HepG2 (cell line): ENCODE measurements around the gene MRPL3. TPM values are rescaled to one million over a fixed set of nuclear protein-coding genes. Genes with fewer than 3 reads are reported as not detected.

Experiments
- ATAC-seq: fragments of 200-7000 bp; cut with Tn5 transposase; 3 replicates; pipeline ENCODE4 v1.9.1; 2020; ENCODE audit warnings: mild to moderate bottlenecking, moderate library complexity
- Bru-seq: library from RNA; stranded (reverse); fragments of 400-500 nt; gene quantifications from one replicate; lab custom pipeline; 2021; lab: Mats Ljungman, UMichigan
- BruChase-seq, 2 experiments: library from RNA; stranded (reverse); fragments of 400-500 nt; gene quantifications; one replicate each; lab custom pipeline; 2021; lab: Mats Ljungman, UMichigan
- BruUV-seq: library from RNA; stranded (reverse); fragments of 400-500 nt; replicated peaks from 2 replicates; lab custom pipeline; 2021; lab: Mats Ljungman, UMichigan
- CTCF ChIA-PET: fragments of 300-600 bp; formaldehyde crosslinking; extraction: SDS; loops from one replicate; lab custom pipeline; 2021; ENCODE audit warnings: low total read pairs, inconsistent platforms, low intra/inter-chr PET ratio; lab: Yijun Ruan, JAX
- POLR2A ChIA-PET: fragments of 350-600 bp; sonication (Branson Sonifier 250); formaldehyde crosslinking; loops from one replicate; lab custom pipeline; 2020; ENCODE audit warnings: antibody characterized with exemption, inconsistent platforms; lab: Yijun Ruan, JAX
- DNase-seq: peaks from one replicate; pipeline ENCODE4 v3.0.0-alpha.2; 2015; ENCODE audit warnings: low spot score
- FAIRE-seq: peaks from 3 replicates; lab custom pipeline; 2011; peaks lifted over from hg19 to GRCh38; lab: Jason Lieb, UNC
- H2AFZ ChIP-seq: one replicate; pipeline ENCODE4 v1.6.1; 2011; ENCODE audit warnings: low read length, inconsistent platforms
- H3K27ac ChIP-seq: fragments of 300-600 bp; 3 replicates; pipeline ENCODE4 v1.8.0; 2011; ENCODE audit warnings: mixed run types, mild to moderate bottlenecking, mixed read lengths, low read length, inconsistent platforms; ENCODE audit not compliant: insufficient read depth; ENCODE audit errors: extremely low read length
- H3K27me3 ChIP-seq, 2 experiments: fragments of 200-600 bp in 1 of 2; 2 replicates in 1 of 2; 3 replicates in 1 of 2; pipeline versions ENCODE4 v1.6.0 to v1.8.0; 2011; ENCODE audit warnings: low read length in 2 of 2, mild to moderate bottlenecking in 2 of 2, moderate library complexity in 2 of 2, inconsistent platforms in 1 of 2; ENCODE audit not compliant: insufficient read depth in 2 of 2, control insufficient read depth in 1 of 2
- H3K36me3 ChIP-seq, 2 experiments: fragments of 200-600 bp in 1 of 2; replicated peaks in 1 of 2; 2 replicates in 1 of 2; 3 replicates in 1 of 2; pipeline versions ENCODE4 v1.5.1 to v1.8.0; 2011; ENCODE audit warnings: low read length in 2 of 2, inconsistent platforms in 1 of 2; ENCODE audit not compliant: insufficient read depth in 2 of 2, control insufficient read depth in 1 of 2
- H3K4me1 ChIP-seq: 2 replicates; pipeline ENCODE4 v1.5.1; 2012; ENCODE audit warnings: low read length, inconsistent platforms; ENCODE audit not compliant: insufficient read depth
- H3K4me2 ChIP-seq: 2 replicates; pipeline ENCODE4 v1.6.0; 2011; ENCODE audit warnings: low read depth, low read length, inconsistent platforms
- H3K4me3 ChIP-seq, 3 experiments: fragments of 200-600 bp in 1 of 3; sonication (generic), shearing (Covaris generic) in 1 of 3; replicated peaks in 1 of 3; 2 replicates each; pipeline ENCODE4 v1.5.1; 2011 to 2016; ENCODE audit warnings: low read length in 3 of 3, inconsistent platforms in 2 of 3, low read depth in 2 of 3, mild to moderate bottlenecking in 2 of 3, control low read depth in 1 of 3, mixed read lengths in 1 of 3; ENCODE audit not compliant: insufficient read depth in 1 of 3
- H3K79me2 ChIP-seq: one replicate; pipeline ENCODE4 v1.6.1; 2011; ENCODE audit warnings: low read length, inconsistent platforms; ENCODE audit not compliant: insufficient read depth
- H3K9ac ChIP-seq: 2 replicates; pipeline ENCODE4 v1.6.0; 2011; ENCODE audit warnings: mild to moderate bottlenecking, low read depth, low read length, inconsistent platforms; ENCODE audit not compliant: insufficient read depth
- H3K9me3 ChIP-seq: 2 replicates; pipeline ENCODE4 v1.5.1; 2012; ENCODE audit warnings: mild to moderate bottlenecking, low read length
- H4K20me1 ChIP-seq: 2 replicates; pipeline ENCODE4 v1.6.0; 2011; ENCODE audit warnings: inconsistent platforms, mild to moderate bottlenecking, low read length, moderate library complexity; ENCODE audit not compliant: insufficient read depth
- ARNT ChIP-seq: fragments of 450-650 bp; IDR thresholded peaks from 2 replicates; pipeline ENCODE4 v1.6.1; 2017
- CBX2 ChIP-seq, 2 experiments: fragments of 200-600 bp in 1 of 2; sonication (generic); formaldehyde crosslinking in 1 of 2; IDR thresholded peaks; 2 replicates each; pipeline versions ENCODE4 v1.7.0 to v1.8.1; 2018 to 2022; ENCODE audit warnings: low read depth in 2 of 2, low read length in 1 of 2, mild to moderate bottlenecking in 1 of 2, missing genetic modification reagents in 1 of 2
- EED ChIP-seq: sonication (generic); formaldehyde crosslinking; IDR thresholded peaks from 2 replicates; pipeline ENCODE4 v1.5.0; 2020; ENCODE audit warnings: mild to moderate bottlenecking, missing genetic modification reagents
- HNRNPH1 ChIP-seq: fragments of 200-400 bp; formaldehyde crosslinking; optimal IDR thresholded peaks from 2 replicates; pipeline ENCODE3; 2017; ENCODE audit warnings: mild to moderate bottlenecking, low read depth, low read length
- MTF2 ChIP-seq: sonication (generic); formaldehyde crosslinking; IDR thresholded peaks from 2 replicates; pipeline ENCODE4 v1.5.0; 2020; ENCODE audit warnings: missing genetic modification reagents, borderline replicate concordance
- ZC3H4 ChIP-seq: sonication (generic); formaldehyde crosslinking; IDR thresholded peaks from 2 replicates; pipeline ENCODE4 v1.4.0; 2020; ENCODE audit warnings: missing genetic modification reagents, borderline replicate concordance
- ZNF407 ChIP-seq: sonication (generic); formaldehyde crosslinking; IDR thresholded peaks from one replicate; pipeline ENCODE4 v1.5.1; 2020; ENCODE audit warnings: mild to moderate bottlenecking, missing genetic modification reagents; ENCODE audit errors: not compliant biosample characterization
- ZNF746 ChIP-seq: sonication (generic); formaldehyde crosslinking; IDR thresholded peaks from 2 replicates; pipeline ENCODE4 v1.8.0; 2022; ENCODE audit warnings: mild to moderate bottlenecking, missing genetic modification reagents
- WGBS: methylation state at CpG from one replicate; pipeline ENCODE4 v1.1.6; 2017; ENCODE audit warnings: low lambda C conversion rate; 5-methylcytosine and 5-hydroxymethylcytosine counted together
- in situ Hi-C: cut with HindIII; loops from 2 replicates; pipeline ENCODE4 v1.10.0; 2017; ENCODE audit warnings: low pct_unique_long_range_greater_than_20kb; ENCODE audit not compliant: extremely low pct_ligation_motif_present
- intact Hi-C: fragments of 100-400 bp; cut with micrococcal nuclease; formaldehyde crosslinking; loops from one replicate; pipeline ENCODE4 v1.10.0; 2022; ENCODE audit not compliant: unreplicated experiment
- long read RNA-seq, 2 experiments: library from RNA in 1 of 2; library from polyadenylated mRNA in 1 of 2; stranded (forward) in 1 of 2; unstranded in 1 of 2; transcript quantifications; one replicate each; pipeline ENCODE4 v2.0.0, GENCODE V29; 2019 to 2022
- polyA minus RNA-seq, 3 experiments: library from RNA; depleted of rRNA, polyadenylated mRNA; stranded (reverse); fragments of >200 nt; gene quantifications; 2 replicates each; pipeline ENCODE4 v1.2.3, GENCODE V29; 2011; ENCODE audit warnings: low replicate concordance in 1 of 3
- polyA plus RNA-seq, 8 experiments: library from polyadenylated mRNA; depleted of rRNA in 3 of 8; stranded (reverse) in 7 of 8; unstranded in 1 of 8; fragments of >200 nt; fragmentation: Illumina TruSeq in 4 of 8; extraction: Trizol in 4 of 8; gene quantifications; 2 replicates each; pipeline versions ENCODE4 v1.2.1 to v1.2.3, GENCODE V29; 2011 to 2016; ENCODE audit warnings: low read depth in 4 of 8, missing spikeins in 1 of 8, mixed read lengths in 1 of 8; ENCODE audit not compliant: insufficient read depth in 1 of 8
- total RNA-seq, 5 experiments: library from RNA; depleted of rRNA; stranded (reverse); fragments of >200 nt; fragmentation: Illumina TruSeq; extraction: Trizol; gene quantifications; 2 replicates each; pipeline ENCODE4 v1.2.3, GENCODE V29; 2016; ENCODE audit warnings: low read depth in 1 of 5

Gene MRPL3
- total RNA-seq (2016; rRNA removed; fragmentation: Illumina TruSeq; extraction: Trizol) (172 and 263 TPM in 2 replicates), polyA plus RNA-seq (2011; rRNA removed) (79.7 and 114 TPM in 2 replicates), polyA minus RNA-seq (2011; rRNA and poly(A)+ RNA removed; ENCODE audit: low replicate concordance) (86.3 and 206 TPM in 2 replicates), Bru-seq, nascent RNA (percentile 96 among the genes with signal in this experiment), BruChase-seq, experiment 1, labeled RNA remaining after a 6-hour chase (percentile 89 among the genes with signal in this experiment), BruChase-seq, experiment 2, labeled RNA remaining after a 2-hour chase (percentile 90 among the genes with signal in this experiment)
- 40.9 and 41.5 TPM in 2 replicates for total RNA-seq (2016; cell fraction: cytosol; rRNA removed; fragmentation: Illumina TruSeq; extraction: Trizol; ENCODE audit: low read depth)
- 168 and 279 TPM in 2 replicates for total RNA-seq (2016; cell fraction: insoluble cytoplasmic fraction; rRNA removed; fragmentation: Illumina TruSeq; extraction: Trizol)
- total RNA-seq (2016; cell fraction: membrane; rRNA removed; fragmentation: Illumina TruSeq; extraction: Trizol), result 76.2 and 78.8 TPM in 2 replicates
- 92.2 and 97.3 TPM in 2 replicates for total RNA-seq (2016; cell fraction: nucleus; rRNA removed; fragmentation: Illumina TruSeq; extraction: Trizol)
- polyA plus RNA-seq (2011; cell fraction: cytosol; rRNA removed), result 54.9 and 80.4 TPM in 2 replicates
- polyA plus RNA-seq (2011; cell fraction: nucleus; rRNA removed), result 23.9 and 30.0 TPM in 2 replicates
- 64.3 and 84.1 TPM in 2 replicates for polyA plus RNA-seq (2012)
- polyA plus RNA-seq (2016; cell fraction: cytosol; fragmentation: Illumina TruSeq; extraction: Trizol; ENCODE audit: low read depth), result 35.6 and 39.9 TPM in 2 replicates
- 291 and 306 TPM in 2 replicates for polyA plus RNA-seq (2016; cell fraction: insoluble cytoplasmic fraction; fragmentation: Illumina TruSeq; extraction: Trizol; ENCODE audit: low read depth)
- 65.0 and 74.0 TPM in 2 replicates for polyA plus RNA-seq (2016; cell fraction: membrane; fragmentation: Illumina TruSeq; extraction: Trizol; ENCODE audit: low read depth)
- 95.6 and 101 TPM in 2 replicates for polyA plus RNA-seq (2016; cell fraction: nucleus; fragmentation: Illumina TruSeq; extraction: Trizol; ENCODE audit: insufficient read depth, low read depth)
- polyA minus RNA-seq (2011; cell fraction: cytosol; rRNA and poly(A)+ RNA removed), result 40.4 and 45.5 TPM in 2 replicates
- 115 and 131 TPM in 2 replicates for polyA minus RNA-seq (2011; cell fraction: nucleus; rRNA and poly(A)+ RNA removed)
- long read RNA-seq, experiment 1, transcript MRPL3-201 (10 exons, 1,706 nt), result major isoform, 171 of 199 reads
- long read RNA-seq, experiment 1, partial matches to known transcripts, result 8 of 199 reads
- long read RNA-seq, experiment 1, other reads (novel, unspliced or antisense), result 15 of 199 reads
- long read RNA-seq, experiment 2, transcript MRPL3-201 (10 exons, 1,706 nt), result major isoform, 97 of 141 reads
- long read RNA-seq, experiment 2, partial matches to known transcripts, result 11 of 141 reads
- long read RNA-seq, experiment 2, other reads (novel, unspliced or antisense), result 32 of 141 reads

- no peaks in the 10 kb centered on the region for H4K20me1 ChIP-seq
- ChIA-PET CTCF (no interaction called here), POLR2A (interaction anchor here (1.0 kb wide), 1 partner anchor 121 kb away, joined by 3 read pairs; no protein-coding TSS in a partner anchor)
- H3K79me2 ChIP-seq, result peaks cover 27% of the 10 kb centered on the region
- peaks cover 2 to 23% of the 10 kb centered on the region in 2 experiments; a peak in 3 of 5 replicates for H3K36me3 ChIP-seq
- H3K9ac ChIP-seq, result peak within 1 kb of the TSS; percentile 97
- peak; percentile 83 for DNase-seq
- peak within 1 kb of the TSS; percentile 71 to 92 (median 91) for H3K4me3 ChIP-seq
- no peak for FAIRE-seq
- ATAC-seq, result peak; percentile 96
- intact Hi-C loops, result loop anchor here (5.0 kb wide), 1 partner anchor 120 kb away; the partner anchor contains the start of gene NUDT16
- BruUV-seq, result no TSS peak
- peaks cover 19% of the 10 kb centered on the region for H3K4me1 ChIP-seq
- WGBS, result 6% methylated on average over 28 of the region's 47 CpGs
- peak within 1 kb of the TSS; percentile 99 for H2AFZ ChIP-seq
- in situ Hi-C loops, result no loop called here
- peaks cover 0 to 10% of the 10 kb centered on the region in 2 experiments; a peak in 2 of 5 replicates for H3K27me3 ChIP-seq
- peak within 1 kb of the TSS; percentile 86 for H3K27ac ChIP-seq
- no peaks in the 10 kb centered on the region for H3K9me3 ChIP-seq
- H3K4me2 ChIP-seq, result peak within 1 kb of the TSS; percentile 89
- TF ChIP-seq CBX2 (IDR thresholded peaks at IDR 0.05; ENCODE audit: low read depth, low read length) (peak; percentile 69; the same call in 1 of the 2 replicates), CBX2 (CRISPR knock-in tag; IDR thresholded peaks at IDR 0.05; ENCODE audit: low read depth) (no peak), ZNF746 (CRISPR knock-in tag) (peak; percentile 48; the same call in 1 of the 2 replicates), ZC3H4 (CRISPR knock-in tag) (no peak; the same call in 1 of the 2 replicates), EED (CRISPR knock-in tag) (peak; percentile 92), HNRNPH1 (no peak), ZNF407 (peak; percentile 91), MTF2 (peak; percentile 99), ARNT (no peak)
These were observed at the start of gene MRPL3 for GRCh38 chr3:131502530-131503319. MRPL3 (minus strand) TSS chr3:131502971; CDS start chr3:131502821, 150 bp downstream.
